GM12891 (cell line): Measurements from ENCODE around the gene ADGRL1.
"Not testable (repeated sequence)": the region's sequence is repeated elsewhere in the genome, so short reads cannot be mapped to it uniquely, and the experiment has no call there.

Experiments
- PAX5 ChIP-seq: IDR thresholded peaks from 2 replicates; pipeline ENCODE4 v1.6.1; 2011; ENCODE audit warnings: low read length, moderate library complexity, mild to moderate bottlenecking; ENCODE audit not compliant: insufficient read depth, severe bottlenecking
- POLR2A ChIP-seq: IDR thresholded peaks from 2 replicates; pipeline ENCODE4 v1.6.1; 2011; ENCODE audit warnings: low read depth, low read length, control low read depth
- POLR2AphosphoS5 ChIP-seq: IDR thresholded peaks from 2 replicates; pipeline ENCODE4 v1.6.1; 2011; ENCODE audit warnings: low read depth, low read length, control low read depth
- SPI1 ChIP-seq: IDR thresholded peaks from 2 replicates; pipeline ENCODE4 v1.6.1; 2011; ENCODE audit warnings: low read depth, low read length, control low read depth
- TAF1 ChIP-seq: IDR thresholded peaks from 2 replicates; pipeline ENCODE4 v1.6.1; 2011; ENCODE audit warnings: low read depth, low read length, control low read depth

- TF ChIP-seq POLR2AphosphoS5, POLR2A, TAF1, SPI1, PAX5: not testable (repeated sequence)
Measured at GRCh38 chr19:14208496-14208895, 2.5 kb upstream of the ADGRL1 start.
